Testis (tissue), 2 donors: ENCODE measurements around the gene ERC1.

ENCODE experiments used
- CTCF ChIP-seq, 3 experiments: fragments of 450-650 bp in 2 of 3; fragments of 200-600 bp in 1 of 3; sonication (generic) in 1 of 3; IDR thresholded peaks; one replicate each; pipeline ENCODE4 v1.5.1; 2016 to 2019; ENCODE audit warnings: antibody characterized with exemption in 3 of 3, mild to moderate bottlenecking in 2 of 3, moderate library complexity in 1 of 3
- POLR2A ChIP-seq: fragments of 450-650 bp; IDR thresholded peaks from one replicate; pipeline ENCODE4 v1.6.1; 2017; ENCODE audit warnings: antibody characterized with exemption, mild to moderate bottlenecking, moderate library complexity

- no peak for TF ChIP-seq CTCF (IDR thresholded peaks at IDR 0.05)
- TF ChIP-seq POLR2A, result no peak
These were observed 536.8 kb downstream of the ERC1 start for GRCh38 chr12:1527789-1528188.
